Kidney tubule cell (primary cell): Measurements from ENCODE around the gene AMBRA1.

Experiments used
- DNase-seq: peaks from one replicate; pipeline ENCODE4 v3.0.0-alpha.2; 2018; ENCODE audit warnings: low spot score

Gene AMBRA1

DNA sequence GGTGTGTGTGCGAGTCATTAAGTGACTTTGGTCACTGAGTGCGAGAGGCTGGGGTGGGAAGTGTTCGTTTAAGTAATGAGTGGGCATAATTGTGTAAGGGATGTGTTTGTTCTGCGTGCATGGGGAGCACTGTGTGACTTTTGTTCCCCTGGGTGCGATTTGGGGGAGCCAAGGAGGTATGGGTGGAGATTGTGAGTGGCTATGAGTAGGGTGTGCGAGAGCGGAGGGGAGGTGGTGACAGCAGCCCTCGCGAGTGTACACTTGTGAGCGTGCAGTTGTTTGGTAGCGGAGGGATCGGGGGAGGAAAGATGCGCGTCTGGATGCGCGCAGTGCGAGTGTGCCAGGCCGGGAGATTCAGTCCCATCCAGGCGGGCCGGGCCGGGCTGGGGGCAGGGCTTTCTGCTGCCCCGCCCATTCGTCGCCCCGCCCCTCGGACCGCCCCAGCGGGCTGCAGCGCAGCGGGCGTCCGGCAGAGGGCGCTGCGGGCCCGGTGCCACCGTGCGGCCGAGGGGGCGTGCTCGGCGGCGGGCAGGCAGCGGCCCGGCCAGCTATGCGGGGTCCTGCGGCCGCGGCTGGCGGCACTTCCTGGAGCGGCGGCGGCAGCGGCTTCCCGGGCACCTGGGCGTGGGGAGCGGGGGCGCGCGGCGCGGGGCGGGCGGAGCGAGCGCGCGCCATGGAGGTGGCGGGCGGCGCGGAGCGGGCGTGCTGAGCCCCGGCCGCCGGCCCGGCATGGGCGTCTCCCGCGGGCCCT, 246.8 kb downstream of the AMBRA1 start, which contains the start of gene DGKZ:
TSS of gene DGKZ (plus strand) at position 578 of the 751 bp plus-strand sequence. CDS start 197 bp downstream, outside the sequence.
- DNase-seq = peak; percentile 90
